D721Med (cell line): Measurements from ENCODE around the gene ADGRG3.

Source experiments
- DNase-seq: peaks from one replicate; pipeline ENCODE4 v3.0.0; 2011; ENCODE audit warnings: low spot score; ENCODE audit not compliant: insufficient read length
- FAIRE-seq: peaks from 2 replicates; lab custom pipeline; 2011; peaks lifted over from hg19 to GRCh38; lab: Jason Lieb, UNC
- TF ChIP-seq, protein P1 (sequence below): IDR thresholded peaks from 2 replicates; pipeline ENCODE4 v1.5.1; 2012; ENCODE audit warnings: mild to moderate bottlenecking, control low read depth; ENCODE audit not compliant: insufficient read depth; ENCODE audit errors: missing control alignments

ADGRG3 gene

DNA sequence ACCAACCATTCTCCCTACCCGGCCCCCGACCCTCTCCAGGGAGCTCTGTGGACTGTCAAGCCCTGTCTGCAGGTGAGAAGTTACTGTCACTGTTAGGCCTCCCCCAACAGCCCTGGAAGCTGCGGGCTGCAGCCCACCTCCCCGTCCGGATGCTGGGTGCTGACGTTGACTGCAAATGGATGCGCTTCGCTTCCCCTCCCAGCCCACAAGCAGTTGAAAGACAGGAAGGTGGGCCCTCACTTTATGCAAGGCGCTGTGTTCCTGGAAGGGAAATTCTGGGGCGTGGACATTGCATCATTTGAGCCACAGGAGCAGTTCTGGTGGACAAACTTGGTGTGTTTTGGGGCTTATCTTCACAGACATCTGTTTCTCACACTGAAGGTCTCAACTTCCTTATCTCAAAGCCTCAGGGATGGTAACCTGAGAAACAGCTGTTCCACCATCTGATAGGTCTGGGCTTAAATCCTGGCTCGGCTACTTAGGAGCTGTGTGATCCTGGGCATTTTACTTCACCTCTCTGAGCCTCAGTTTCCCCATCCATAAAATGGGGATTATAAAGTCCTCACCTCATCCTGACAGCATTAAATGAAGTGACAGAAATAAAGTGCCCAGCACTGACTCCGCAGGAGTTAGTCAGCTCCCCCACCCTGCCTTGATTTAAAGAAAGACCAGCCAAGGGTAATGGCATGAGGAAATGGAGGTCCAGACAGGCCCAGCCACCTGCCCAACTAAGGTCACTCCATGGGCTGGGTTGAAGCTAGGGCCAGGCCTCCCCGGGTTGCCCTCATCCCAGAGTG lies 21.9 kb downstream of the ADGRG3 start:
- TF ChIP-seq, protein P1, sequence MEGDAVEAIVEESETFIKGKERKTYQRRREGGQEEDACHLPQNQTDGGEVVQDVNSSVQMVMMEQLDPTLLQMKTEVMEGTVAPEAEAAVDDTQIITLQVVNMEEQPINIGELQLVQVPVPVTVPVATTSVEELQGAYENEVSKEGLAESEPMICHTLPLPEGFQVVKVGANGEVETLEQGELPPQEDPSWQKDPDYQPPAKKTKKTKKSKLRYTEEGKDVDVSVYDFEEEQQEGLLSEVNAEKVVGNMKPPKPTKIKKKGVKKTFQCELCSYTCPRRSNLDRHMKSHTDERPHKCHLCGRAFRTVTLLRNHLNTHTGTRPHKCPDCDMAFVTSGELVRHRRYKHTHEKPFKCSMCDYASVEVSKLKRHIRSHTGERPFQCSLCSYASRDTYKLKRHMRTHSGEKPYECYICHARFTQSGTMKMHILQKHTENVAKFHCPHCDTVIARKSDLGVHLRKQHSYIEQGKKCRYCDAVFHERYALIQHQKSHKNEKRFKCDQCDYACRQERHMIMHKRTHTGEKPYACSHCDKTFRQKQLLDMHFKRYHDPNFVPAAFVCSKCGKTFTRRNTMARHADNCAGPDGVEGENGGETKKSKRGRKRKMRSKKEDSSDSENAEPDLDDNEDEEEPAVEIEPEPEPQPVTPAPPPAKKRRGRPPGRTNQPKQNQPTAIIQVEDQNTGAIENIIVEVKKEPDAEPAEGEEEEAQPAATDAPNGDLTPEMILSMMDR: no peak
- no peak for FAIRE-seq
- DNase-seq: no peak

DNA sequence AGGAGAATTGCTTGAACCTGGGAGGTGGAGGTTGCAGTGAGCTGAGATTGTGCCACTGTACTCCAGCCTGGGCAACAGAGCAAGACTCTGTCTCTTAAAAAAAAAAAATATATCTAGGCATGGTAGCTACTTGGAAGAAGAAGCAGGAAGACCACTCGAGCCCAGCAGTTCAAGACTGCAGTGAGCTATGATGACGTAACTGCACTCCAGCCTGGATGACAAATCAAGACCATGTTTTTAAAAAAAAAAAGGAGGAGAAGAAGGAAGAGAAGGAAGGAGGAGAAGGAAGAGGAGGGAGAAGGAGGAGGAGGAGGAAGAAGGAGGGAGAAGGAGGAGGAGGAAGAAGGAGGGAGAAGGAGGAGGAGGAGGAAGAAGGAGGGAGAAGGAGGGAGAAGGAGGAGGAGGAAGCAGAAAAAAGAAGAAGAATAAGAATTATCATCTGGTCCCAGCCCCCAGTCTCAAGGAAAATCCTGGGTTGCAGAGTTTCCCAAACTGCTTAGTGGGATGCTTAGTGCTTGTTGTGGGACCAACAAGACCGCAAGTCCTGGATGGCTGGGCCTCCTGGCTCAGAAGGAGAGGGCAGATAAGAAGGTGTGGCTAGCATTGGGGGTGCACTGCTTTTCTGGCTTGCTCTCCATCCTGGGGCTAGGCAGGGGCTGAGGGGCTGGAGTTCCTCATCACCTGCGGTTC lies 22.8 kb downstream of the ADGRG3 start:
- TF ChIP-seq, protein P1: no peak
- FAIRE-seq (no peak), DNase-seq (no peak)

DNA sequence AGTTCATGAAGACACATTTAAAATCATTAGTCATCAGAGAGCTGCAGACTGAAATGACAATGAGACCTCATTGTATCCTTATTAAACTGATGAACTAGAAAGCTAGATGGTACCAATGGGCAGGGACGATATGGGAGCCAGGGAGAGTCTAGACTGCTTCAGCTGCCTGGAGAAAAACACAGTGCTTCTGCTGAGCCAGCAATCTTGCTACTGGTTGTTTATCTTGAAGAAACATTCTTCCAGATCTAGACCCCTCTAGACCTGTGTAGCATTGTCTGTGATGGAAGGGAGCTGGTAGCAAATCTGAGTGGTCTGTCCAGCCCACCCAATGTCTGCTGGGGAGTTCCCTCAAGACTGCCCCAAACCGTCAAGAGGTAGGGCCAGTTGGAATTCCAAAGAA lies 24.5 kb downstream of the ADGRG3 start:
- no peak for DNase-seq
- FAIRE-seq: no peak
- TF ChIP-seq, protein P1: no peak

DNA sequence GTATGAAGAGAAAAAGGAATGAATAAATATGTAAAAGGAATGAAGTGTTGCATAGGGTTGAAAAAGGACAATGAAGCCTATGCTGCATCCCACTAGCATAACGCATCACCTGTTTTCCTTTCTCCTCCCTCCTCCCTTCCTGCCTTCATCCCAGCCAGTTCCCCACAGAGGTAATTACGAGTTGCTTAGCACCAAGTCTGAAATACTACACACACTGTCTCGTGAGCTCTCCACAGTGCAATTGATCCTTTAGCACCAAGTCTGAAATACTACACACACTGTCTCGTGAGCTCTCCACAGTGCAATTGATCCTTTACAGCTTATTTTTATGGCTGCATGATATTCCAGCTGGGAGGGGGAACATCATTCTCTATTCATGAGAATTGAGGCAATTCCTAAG lies 25.4 kb downstream of the ADGRG3 start:
- TF ChIP-seq, protein P1: no peak
- FAIRE-seq (no peak), DNase-seq (no peak)

DNA sequence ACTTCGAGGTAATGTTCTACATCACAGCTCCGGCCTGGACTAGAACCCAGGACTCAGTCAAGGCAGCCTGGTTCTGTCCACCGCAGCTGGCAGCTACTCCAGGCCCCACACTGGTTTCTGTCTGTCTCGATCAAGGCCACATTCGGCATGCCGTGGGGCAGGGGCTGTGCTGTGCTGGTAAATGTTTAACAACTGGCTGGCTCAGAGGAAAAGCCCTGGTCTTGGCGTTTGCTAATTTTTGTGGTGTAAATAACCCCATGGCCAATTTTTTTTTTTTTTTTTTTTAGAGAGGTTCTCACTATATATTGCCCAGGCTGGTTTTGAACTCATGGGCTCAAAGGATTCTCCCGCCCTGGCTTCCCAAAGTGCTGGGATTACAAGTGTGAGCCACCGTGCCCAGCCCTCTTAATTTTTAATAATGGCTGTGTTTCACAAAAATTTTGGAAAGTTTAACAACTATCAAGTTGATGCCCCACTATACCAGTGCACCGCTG lies 26.2 kb downstream of the ADGRG3 start:
- no peak for DNase-seq
- no peak for FAIRE-seq
- TF ChIP-seq, protein P1: no peak

DNA sequence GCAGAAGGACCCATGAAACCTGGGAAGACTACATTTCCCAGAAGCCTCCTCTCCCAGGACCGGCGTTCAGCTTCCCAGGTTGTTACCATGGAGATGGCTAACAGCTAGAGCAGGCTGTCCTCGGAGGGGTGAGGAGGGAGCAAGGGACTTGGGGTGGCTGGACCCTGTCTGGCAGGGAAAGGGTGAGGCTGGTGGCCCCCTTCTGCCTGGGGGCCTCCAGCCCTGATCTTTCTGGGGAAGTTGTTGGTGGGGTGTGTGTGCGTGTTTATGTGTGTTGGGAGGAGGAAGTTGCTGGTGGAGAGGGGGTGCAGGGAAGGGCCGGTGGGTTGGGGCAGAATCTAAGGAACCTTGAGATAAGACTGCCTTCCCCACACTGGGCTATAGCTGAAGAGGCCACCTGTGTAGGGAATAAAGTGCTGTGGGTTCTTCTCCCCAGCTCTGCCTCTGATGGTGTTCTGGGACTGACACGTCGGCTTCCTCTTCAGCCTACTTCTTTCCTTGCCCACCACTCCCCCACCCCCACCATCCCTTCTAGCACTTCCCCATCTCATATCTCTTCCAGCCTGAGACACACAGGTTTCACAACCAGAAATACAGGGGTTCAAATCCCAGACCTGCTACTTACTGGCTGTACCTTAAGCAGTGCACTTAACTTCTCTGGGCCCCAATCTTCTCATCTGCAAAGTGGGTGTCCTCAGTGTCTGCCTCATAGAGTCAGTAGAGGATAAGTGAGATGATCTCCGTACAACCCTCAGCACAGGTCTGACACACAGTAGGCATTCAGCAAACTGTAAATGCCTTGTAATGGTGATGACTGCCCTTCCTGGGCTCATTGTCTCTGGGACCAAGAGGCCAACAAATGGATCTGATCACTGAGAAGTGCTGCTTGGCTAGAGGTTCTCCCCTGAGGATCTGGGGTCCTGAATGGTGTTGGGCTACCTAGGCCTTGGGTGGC lies 26.9 kb downstream of the ADGRG3 start, which contains the start of gene DRC7:
Gene DRC7 (plus strand): TSS at position 82 of the 955 bp plus-strand sequence. CDS start 3,144 bp downstream, outside the sequence.
- DNase-seq (peak; percentile 71), FAIRE-seq (no peak)
- TF ChIP-seq, protein P1: no peak
